ENCODE data around the gene ANKRD20A1.
"Not testable (repeated sequence)": the region's sequence is repeated elsewhere in the genome, so short reads cannot be mapped to it uniquely, and the experiment has no call there.

Gene ANKRD20A1

GRCh38 chr9:67858871-67859270 lies at the start of gene ANKRD20A1:
ANKRD20A1 (plus strand) TSS chr9:67858931; CDS start chr9:67859427, 496 bp downstream.
- DNase-seq (ENCODE audit: low read depth, low spot score); H3K27ac ChIP-seq: not testable (repeated sequence)

- not testable (repeated sequence) for H3K27ac ChIP-seq; DNase-seq (ENCODE audit: low read depth, low spot score)
Observed at GRCh38 chr9:67832088-67832487, 26.6 kb upstream of the ANKRD20A1 start.
